ENCODE data around the gene GRIN1. TPM values are rescaled to one million over a fixed set of nuclear protein-coding genes. Genes with fewer than 3 reads are reported as not detected.

Gene GRIN1
- total RNA-seq, 1 experiment from 2014 or later: 0.52 TPM

- intact Hi-C loops (cut with micrococcal nuclease; ENCODE audit: unreplicated experiment): no loop called here
- Histone ChIP-seq H3K4me3 (ENCODE audit: low read depth, low read length, poor library complexity, severe bottlenecking) (no peak overlapping the region), H3K4me1 (ENCODE audit: insufficient read depth, low read length, poor library complexity, severe bottlenecking) (peaks cover 3% of the 10 kb centered on the region), H3K27ac (ENCODE audit: low read depth, low read length, poor library complexity, severe bottlenecking) (no peak overlapping the region), H3K27me3 (replicated peaks; ENCODE audit: insufficient read depth, low read depth, low read length, poor library complexity) (peaks cover 57% of the 10 kb centered on the region), H3K36me3 (ENCODE audit: insufficient read depth, low read length, poor library complexity, severe bottlenecking) (no peaks in the 10 kb centered on the region), H3K9me3 (ENCODE audit: low read depth, low read length, poor library complexity, severe bottlenecking) (no peaks in the 10 kb centered on the region)
- BruUV-seq (replicated peaks): no TSS peak
- no peak for DNase-seq (ENCODE audit: low spot score)
- ChIA-PET CTCF (interaction anchor here (0.7 kb wide), 1 partner anchor 41 kb away, joined by 3 read pairs; no protein-coding TSS in a partner anchor), POLR2A (ENCODE audit: low non-redundant PET) (no interaction called here)
- TF ChIP-seq EZH2 (IDR thresholded peaks at IDR 0.05; ENCODE audit: borderline replicate concordance, low read depth, low read length, poor library complexity, severe bottlenecking) (peak; percentile 1), CTCF (conservative IDR thresholded peaks at IDR 0.05; ENCODE audit: low read depth, low read length) (no peak)
Observed at GRCh38 chr9:137170486-137171148, 31.7 kb downstream of the GRIN1 start.

GRCh38 chr9:137171149-137171900 lies 32.4 kb downstream of the GRIN1 start:
- Histone ChIP-seq H3K27me3 (replicated peaks; ENCODE audit: insufficient read depth, low read depth, low read length, poor library complexity) (peaks cover 50% of the 10 kb centered on the region), H3K4me3 (ENCODE audit: low read depth, low read length, poor library complexity, severe bottlenecking) (no peak overlapping the region), H3K4me1 (ENCODE audit: insufficient read depth, low read length, poor library complexity, severe bottlenecking) (peaks cover 3% of the 10 kb centered on the region), H3K27ac (ENCODE audit: low read depth, low read length, poor library complexity, severe bottlenecking) (no peak overlapping the region), H3K9me3 (ENCODE audit: low read depth, low read length, poor library complexity, severe bottlenecking) (no peaks in the 10 kb centered on the region), H3K36me3 (ENCODE audit: insufficient read depth, low read length, poor library complexity, severe bottlenecking) (no peaks in the 10 kb centered on the region)
- intact Hi-C loops (cut with micrococcal nuclease; ENCODE audit: unreplicated experiment): no loop called here
- no peak for DNase-seq (ENCODE audit: low spot score)
- no peak for TF ChIP-seq CTCF (conservative IDR thresholded peaks at IDR 0.05; ENCODE audit: low read depth, low read length)
- TF ChIP-seq EZH2 (IDR thresholded peaks at IDR 0.05; ENCODE audit: borderline replicate concordance, low read depth, low read length, poor library complexity, severe bottlenecking): no peak
- BruUV-seq (replicated peaks): no TSS peak
- POLR2A ChIA-PET (ENCODE audit: low non-redundant PET): no interaction called here
- CTCF ChIA-PET: interaction anchor here (0.7 kb wide), 1 partner anchor 42 kb away, joined by 3 read pairs; no protein-coding TSS in a partner anchor

DNA sequence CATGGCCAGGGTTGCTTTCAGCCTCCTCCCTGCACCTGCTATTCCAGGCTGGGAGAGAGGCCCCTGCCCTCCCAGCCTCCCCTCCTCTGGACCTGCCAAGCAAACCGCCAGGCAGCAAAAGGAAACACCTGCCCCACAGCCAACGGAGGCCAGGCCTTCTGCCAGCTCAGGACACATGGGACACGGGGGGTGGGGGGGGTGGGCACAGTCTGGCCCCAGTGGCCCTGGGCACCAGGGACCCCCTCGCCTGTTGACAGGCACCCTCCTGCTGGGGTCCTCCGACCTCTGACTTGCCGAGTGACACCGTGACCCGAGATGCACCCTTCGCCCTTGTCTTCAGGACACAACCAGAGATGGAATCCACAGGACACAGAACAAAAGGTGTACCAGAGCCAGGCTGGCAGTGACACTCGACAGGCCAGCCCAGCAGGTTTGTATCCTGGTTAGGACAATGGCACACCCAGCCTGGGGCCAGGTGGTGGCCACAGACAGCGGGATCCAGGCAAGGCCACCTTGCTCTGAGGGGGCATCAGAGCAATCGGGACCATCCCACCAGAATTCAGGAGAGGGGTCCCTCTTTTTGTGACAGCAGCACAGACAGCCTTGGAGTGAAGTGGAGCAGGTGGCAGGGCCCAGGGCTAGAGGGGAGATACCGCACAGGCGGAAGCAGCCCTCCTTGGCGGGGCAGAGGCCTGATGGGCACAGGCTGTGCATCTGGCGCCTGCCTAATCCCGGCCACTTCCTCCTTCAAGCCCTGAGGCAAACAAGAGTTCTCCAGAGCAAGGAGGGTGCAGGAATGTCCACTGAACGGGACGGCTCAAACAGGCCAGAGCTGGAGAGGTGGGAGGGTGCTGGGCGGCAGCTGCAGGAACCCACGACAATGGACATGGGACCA lies 34.2 kb downstream of the GRIN1 start:
- peaks cover 32% of the 10 kb centered on the region for H3K27me3 ChIP-seq (replicated peaks; ENCODE audit: insufficient read depth, low read depth, low read length, poor library complexity)
- TF ChIP-seq CTCF (conservative IDR thresholded peaks at IDR 0.05; ENCODE audit: low read depth, low read length): no peak
- TF ChIP-seq EZH2 (IDR thresholded peaks at IDR 0.05; ENCODE audit: borderline replicate concordance, low read depth, low read length, poor library complexity, severe bottlenecking): no peak
- DNase-seq (ENCODE audit: low spot score): no peak
- no TSS peak for BruUV-seq (replicated peaks)
- intact Hi-C loops (cut with micrococcal nuclease; ENCODE audit: unreplicated experiment): no loop called here
- no peak overlapping the region for H3K4me3 ChIP-seq (ENCODE audit: low read depth, low read length, poor library complexity, severe bottlenecking)
- H3K4me1 ChIP-seq (ENCODE audit: insufficient read depth, low read length, poor library complexity, severe bottlenecking): peaks cover 3% of the 10 kb centered on the region
- H3K36me3 ChIP-seq (ENCODE audit: insufficient read depth, low read length, poor library complexity, severe bottlenecking): no peaks in the 10 kb centered on the region
- ChIA-PET POLR2A (ENCODE audit: low non-redundant PET) (no interaction called here), CTCF (interaction anchor here (0.6 kb wide), 2 partner anchors 13 to 29 kb away, joined by 3 read pairs; no protein-coding TSS in a partner anchor)
- no peak overlapping the region for H3K27ac ChIP-seq (ENCODE audit: low read depth, low read length, poor library complexity, severe bottlenecking)
- H3K9me3 ChIP-seq (ENCODE audit: low read depth, low read length, poor library complexity, severe bottlenecking): no peaks in the 10 kb centered on the region

Data from A673 (cell line).